ENCODE data around the gene AGAP6. TPM values are rescaled to one million over a fixed set of nuclear protein-coding genes. Genes with fewer than 3 reads are reported as not detected.
A peak's percentile ranks its signal among the peaks of the same experiment; 100 is the strongest.
"Not testable (repeated sequence)": the region's sequence is repeated elsewhere in the genome, so short reads cannot be mapped to it uniquely, and the experiment has no call there.

AGAP6 gene
- total and polyA plus RNA-seq, 2 donors (not counting 3 experiments of a cell fraction or from before 2014, with no cell fraction given), result 12.7 to 14.7 TPM

DNA sequence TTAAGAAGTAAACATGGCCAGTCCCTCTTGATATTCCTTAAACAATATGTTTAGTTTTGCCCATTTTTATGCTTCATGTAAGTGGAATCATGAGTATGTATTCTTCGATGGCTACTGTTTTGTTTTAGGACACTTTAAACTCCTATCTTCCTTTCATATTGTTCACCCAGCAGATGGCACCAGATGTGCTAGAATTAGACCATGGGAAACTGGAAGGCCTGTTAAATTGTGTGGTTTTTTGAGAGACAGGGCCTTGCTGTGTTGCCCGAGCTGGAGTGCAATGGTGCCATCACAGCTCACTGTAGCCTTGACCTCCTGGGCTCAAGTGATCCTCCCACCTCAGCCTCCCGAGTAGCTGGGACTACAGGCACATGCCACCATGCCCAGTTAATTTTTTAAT is 35.1 kb upstream of the AGAP6 start:
- H3K4me3 ChIP-seq (replicated peaks in 1 of 3; ENCODE audit: insufficient read depth in 1 of 3, low read depth in 1 of 3, low read length in 3 of 3); POLR2A ChIA-PET; DNase-seq (ENCODE audit: low read depth, low spot score); intact Hi-C loops (cut with micrococcal nuclease); H3K27me3 ChIP-seq (ENCODE audit: control insufficient read depth in 2 of 2, insufficient read depth in 2 of 2, low read length in 2 of 2); H2AFZ ChIP-seq (ENCODE audit: low read depth, low read length); H3K9ac ChIP-seq (replicated peaks; ENCODE audit: extremely low read depth, insufficient read depth, low read length); H3K9me1 ChIP-seq (replicated peaks; ENCODE audit: control insufficient read depth, extremely low read depth, insufficient read depth, low read length); H3K36me3 ChIP-seq (ENCODE audit: control insufficient read depth in 2 of 2, extremely low read depth in 1 of 2, insufficient read depth in 2 of 2, low read length in 2 of 2); CTCF ChIA-PET; H3K27ac ChIP-seq (ENCODE audit: insufficient read depth, low read depth, low read length); H3K4me1 ChIP-seq (ENCODE audit: control insufficient read depth, extremely low read depth, insufficient read depth, low read length); H3K9me3 ChIP-seq (replicated peaks; ENCODE audit: control insufficient read depth, insufficient read depth, low read length); H4K20me1 ChIP-seq (replicated peaks; ENCODE audit: control insufficient read depth, extremely low read depth, insufficient read depth, low read length); H3K4me2 ChIP-seq (ENCODE audit: insufficient read depth, low read length); BruUV-seq (replicated peaks); H3K79me2 ChIP-seq (ENCODE audit: control insufficient read depth, insufficient read depth, low read length); dilution Hi-C loops (cut with MboI; ENCODE audit: extremely low pct_ligation_motif_present, low sequenced_read_pairs): not testable (repeated sequence)
- FAIRE-seq, result peak; percentile 83

GRCh38 chr10:49970331-49970857 is 17.8 kb upstream of the AGAP6 start:
- H3K79me2 ChIP-seq (ENCODE audit: control insufficient read depth, insufficient read depth, low read length); H3K27me3 ChIP-seq (ENCODE audit: control insufficient read depth in 2 of 2, insufficient read depth in 2 of 2, low read length in 2 of 2); H3K9me3 ChIP-seq (replicated peaks; ENCODE audit: control insufficient read depth, insufficient read depth, low read length); H3K4me3 ChIP-seq (replicated peaks in 1 of 3; ENCODE audit: insufficient read depth in 1 of 3, low read depth in 1 of 3, low read length in 3 of 3); intact Hi-C loops (cut with micrococcal nuclease); FAIRE-seq; H4K20me1 ChIP-seq (replicated peaks; ENCODE audit: control insufficient read depth, extremely low read depth, insufficient read depth, low read length); H3K4me1 ChIP-seq (ENCODE audit: control insufficient read depth, extremely low read depth, insufficient read depth, low read length); H3K9ac ChIP-seq (replicated peaks; ENCODE audit: extremely low read depth, insufficient read depth, low read length); CTCF ChIA-PET; H3K27ac ChIP-seq (ENCODE audit: insufficient read depth, low read depth, low read length); H3K36me3 ChIP-seq (ENCODE audit: control insufficient read depth in 2 of 2, extremely low read depth in 1 of 2, insufficient read depth in 2 of 2, low read length in 2 of 2); DNase-seq (ENCODE audit: low read depth, low spot score); H3K4me2 ChIP-seq (ENCODE audit: insufficient read depth, low read length); POLR2A ChIA-PET; H2AFZ ChIP-seq (ENCODE audit: low read depth, low read length); BruUV-seq (replicated peaks); dilution Hi-C loops (cut with MboI; ENCODE audit: extremely low pct_ligation_motif_present, low sequenced_read_pairs); H3K9me1 ChIP-seq (replicated peaks; ENCODE audit: control insufficient read depth, extremely low read depth, insufficient read depth, low read length): not testable (repeated sequence)

DNA sequence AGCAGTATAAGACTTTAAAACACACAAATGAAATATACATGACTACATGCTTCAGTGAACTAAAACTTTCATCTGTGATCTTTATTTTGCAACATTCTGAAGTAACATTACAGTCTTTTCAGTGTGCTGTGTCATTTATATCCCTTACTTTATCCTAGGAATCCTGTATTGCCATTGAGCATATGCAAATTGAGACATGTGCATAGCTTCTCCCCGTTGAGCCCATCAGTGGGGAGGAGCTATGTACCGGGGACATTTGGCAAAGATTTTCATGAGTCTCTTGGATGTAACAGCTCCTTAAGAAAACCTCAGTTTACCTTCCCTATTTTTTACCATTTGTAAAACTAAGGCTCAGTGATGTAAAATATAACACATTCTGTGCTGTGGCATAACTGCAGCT is 16.7 kb upstream of the AGAP6 start:
- H3K27ac ChIP-seq (ENCODE audit: insufficient read depth, low read depth, low read length); H2AFZ ChIP-seq (ENCODE audit: low read depth, low read length); H3K9me3 ChIP-seq (replicated peaks; ENCODE audit: control insufficient read depth, insufficient read depth, low read length); H3K4me1 ChIP-seq (ENCODE audit: control insufficient read depth, extremely low read depth, insufficient read depth, low read length); DNase-seq (ENCODE audit: low read depth, low spot score); intact Hi-C loops (cut with micrococcal nuclease); dilution Hi-C loops (cut with MboI; ENCODE audit: extremely low pct_ligation_motif_present, low sequenced_read_pairs); H3K79me2 ChIP-seq (ENCODE audit: control insufficient read depth, insufficient read depth, low read length); FAIRE-seq; BruUV-seq (replicated peaks); H4K20me1 ChIP-seq (replicated peaks; ENCODE audit: control insufficient read depth, extremely low read depth, insufficient read depth, low read length); CTCF ChIA-PET; H3K4me2 ChIP-seq (ENCODE audit: insufficient read depth, low read length); H3K9ac ChIP-seq (replicated peaks; ENCODE audit: extremely low read depth, insufficient read depth, low read length); POLR2A ChIA-PET; H3K9me1 ChIP-seq (replicated peaks; ENCODE audit: control insufficient read depth, extremely low read depth, insufficient read depth, low read length); H3K27me3 ChIP-seq (ENCODE audit: control insufficient read depth in 2 of 2, insufficient read depth in 2 of 2, low read length in 2 of 2); H3K36me3 ChIP-seq (ENCODE audit: control insufficient read depth in 2 of 2, extremely low read depth in 1 of 2, insufficient read depth in 2 of 2, low read length in 2 of 2); H3K4me3 ChIP-seq (replicated peaks in 1 of 3; ENCODE audit: insufficient read depth in 1 of 3, low read depth in 1 of 3, low read length in 3 of 3): not testable (repeated sequence)

GRCh38 chr10:49972094-49972493 is 16.1 kb upstream of the AGAP6 start:
- H3K4me2 ChIP-seq (ENCODE audit: insufficient read depth, low read length); dilution Hi-C loops (cut with MboI; ENCODE audit: extremely low pct_ligation_motif_present, low sequenced_read_pairs); BruUV-seq (replicated peaks); H3K9ac ChIP-seq (replicated peaks; ENCODE audit: extremely low read depth, insufficient read depth, low read length); H3K27ac ChIP-seq (ENCODE audit: insufficient read depth, low read depth, low read length); CTCF ChIA-PET; H2AFZ ChIP-seq (ENCODE audit: low read depth, low read length); POLR2A ChIA-PET; intact Hi-C loops (cut with micrococcal nuclease); DNase-seq (ENCODE audit: low read depth, low spot score); H3K79me2 ChIP-seq (ENCODE audit: control insufficient read depth, insufficient read depth, low read length); H3K4me1 ChIP-seq (ENCODE audit: control insufficient read depth, extremely low read depth, insufficient read depth, low read length); H3K9me3 ChIP-seq (replicated peaks; ENCODE audit: control insufficient read depth, insufficient read depth, low read length); H3K4me3 ChIP-seq (replicated peaks in 1 of 3; ENCODE audit: insufficient read depth in 1 of 3, low read depth in 1 of 3, low read length in 3 of 3); H3K36me3 ChIP-seq (ENCODE audit: control insufficient read depth in 2 of 2, extremely low read depth in 1 of 2, insufficient read depth in 2 of 2, low read length in 2 of 2); H4K20me1 ChIP-seq (replicated peaks; ENCODE audit: control insufficient read depth, extremely low read depth, insufficient read depth, low read length); H3K9me1 ChIP-seq (replicated peaks; ENCODE audit: control insufficient read depth, extremely low read depth, insufficient read depth, low read length); H3K27me3 ChIP-seq (ENCODE audit: control insufficient read depth in 2 of 2, insufficient read depth in 2 of 2, low read length in 2 of 2); FAIRE-seq: not testable (repeated sequence)
